Vagina (tissue), 2 donors: Measurements from ENCODE around the gene EPX. TPM values are rescaled to one million over a fixed set of nuclear protein-coding genes. Genes with fewer than 3 reads are reported as not detected.
"Not testable (repeated sequence)": the region's sequence is repeated elsewhere in the genome, so short reads cannot be mapped to it uniquely, and the experiment has no call there.

ENCODE experiments used
- DNase-seq, 2 donors: peaks; one replicate each; pipeline ENCODE4 v3.0.0-alpha.2; 2017; ENCODE audit errors: extremely low spot score in 2 of 2
- H3K27ac ChIP-seq: fragments of 200-600 bp; sonication (generic); one replicate; pipeline ENCODE4 v1.5.1; 2019
- H3K27me3 ChIP-seq: fragments of 200-600 bp; sonication (generic); one replicate; pipeline ENCODE4 v1.5.1; 2019
- H3K36me3 ChIP-seq, 2 donors: fragments of 200-600 bp; sonication (generic); one replicate each; pipeline ENCODE4 v1.5.1; 2017 to 2019
- H3K4me1 ChIP-seq: fragments of 200-600 bp; sonication (generic); one replicate; pipeline ENCODE4 v1.5.1; 2019
- H3K4me3 ChIP-seq, 2 donors: fragments of 200-600 bp; sonication (generic); 1 replicate in 1 of 2; 2 replicates in 1 of 2; pipeline ENCODE4 v1.5.1; 2016 to 2019
- H3K9me3 ChIP-seq: fragments of 200-600 bp; sonication (generic); one replicate; pipeline ENCODE4 v1.5.1; 2019
- POLR2A ChIP-seq, 2 donors: fragments of 450-650 bp; IDR thresholded peaks; one replicate each; pipeline ENCODE4 v1.6.1; 2017; ENCODE audit warnings: antibody characterized with exemption in 2 of 2, mild to moderate bottlenecking in 2 of 2, moderate library complexity in 2 of 2
- POLR2AphosphoS5 ChIP-seq, 2 donors: sonication (generic); formaldehyde crosslinking; IDR thresholded peaks; one replicate each; pipeline ENCODE4 v1.9.0; 2017; ENCODE audit warnings: antibody characterized with exemption in 2 of 2, mild to moderate bottlenecking in 2 of 2, low read depth in 1 of 2; ENCODE audit not compliant: insufficient read depth in 1 of 2
- intact Hi-C: fragments of 100-400 bp; cut with DNase I; formaldehyde crosslinking; loops from one replicate; pipeline ENCODE4 v1.15.1; 2023
- total RNA-seq: library from RNA; depleted of rRNA; stranded (reverse); fragments of >200 nt; gene quantifications from one replicate; pipeline ENCODE4 v1.2.3, GENCODE V29; 2016
- TF ChIP-seq, protein P1 (sequence below), 3 experiments: fragments of 450-650 bp in 2 of 3; fragments of 200-600 bp in 1 of 3; sonication (generic) in 1 of 3; IDR thresholded peaks; one replicate each; pipeline ENCODE4 v1.5.1; 2017 to 2019; ENCODE audit warnings: antibody characterized with exemption in 3 of 3, mild to moderate bottlenecking in 2 of 3, moderate library complexity in 2 of 3

EPX gene
- total RNA-seq: not detected

DNA sequence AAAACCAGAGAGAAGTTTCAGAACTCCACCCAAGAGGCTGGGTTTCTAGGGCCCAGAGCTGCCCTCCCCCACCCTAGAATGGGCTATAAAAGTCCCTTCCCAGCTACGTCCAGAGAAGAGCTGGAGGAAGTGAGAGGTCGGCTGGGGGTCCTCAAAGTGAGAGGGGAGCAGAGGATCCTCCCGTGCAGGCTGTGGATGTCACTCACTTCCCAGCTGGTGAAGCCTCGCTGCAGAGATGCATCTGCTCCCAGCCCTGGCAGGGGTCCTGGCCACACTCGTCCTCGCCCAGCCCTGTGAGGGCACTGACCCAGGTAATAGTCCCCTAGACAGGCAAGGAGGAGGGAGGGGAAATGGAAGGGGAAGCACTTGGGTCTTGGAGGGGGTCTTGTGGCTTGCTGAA lies at the start of gene EPX:
EPX (plus strand) TSS at position 115 of the 400 bp plus-strand sequence; CDS start at position 236, 121 bp downstream.
- H3K27ac ChIP-seq: no peak within 1 kb of the TSS
- H3K4me1 ChIP-seq: no peaks in the 10 kb centered on the region
- no peak within 1 kb of the TSS for H3K4me3 ChIP-seq
- DNase-seq: no peak
- intact Hi-C loops: loop anchor here (5.0 kb wide), 1 partner anchor 895 kb away; no protein-coding TSS in a partner anchor
- no peaks in the 10 kb centered on the region for H3K9me3 ChIP-seq
- no peaks in the 10 kb centered on the region for H3K36me3 ChIP-seq
- TF ChIP-seq, protein P1, sequence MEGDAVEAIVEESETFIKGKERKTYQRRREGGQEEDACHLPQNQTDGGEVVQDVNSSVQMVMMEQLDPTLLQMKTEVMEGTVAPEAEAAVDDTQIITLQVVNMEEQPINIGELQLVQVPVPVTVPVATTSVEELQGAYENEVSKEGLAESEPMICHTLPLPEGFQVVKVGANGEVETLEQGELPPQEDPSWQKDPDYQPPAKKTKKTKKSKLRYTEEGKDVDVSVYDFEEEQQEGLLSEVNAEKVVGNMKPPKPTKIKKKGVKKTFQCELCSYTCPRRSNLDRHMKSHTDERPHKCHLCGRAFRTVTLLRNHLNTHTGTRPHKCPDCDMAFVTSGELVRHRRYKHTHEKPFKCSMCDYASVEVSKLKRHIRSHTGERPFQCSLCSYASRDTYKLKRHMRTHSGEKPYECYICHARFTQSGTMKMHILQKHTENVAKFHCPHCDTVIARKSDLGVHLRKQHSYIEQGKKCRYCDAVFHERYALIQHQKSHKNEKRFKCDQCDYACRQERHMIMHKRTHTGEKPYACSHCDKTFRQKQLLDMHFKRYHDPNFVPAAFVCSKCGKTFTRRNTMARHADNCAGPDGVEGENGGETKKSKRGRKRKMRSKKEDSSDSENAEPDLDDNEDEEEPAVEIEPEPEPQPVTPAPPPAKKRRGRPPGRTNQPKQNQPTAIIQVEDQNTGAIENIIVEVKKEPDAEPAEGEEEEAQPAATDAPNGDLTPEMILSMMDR (IDR thresholded peaks at IDR 0.05): no peak
- TF ChIP-seq POLR2AphosphoS5 (IDR thresholded peaks at IDR 0.05; ENCODE audit: insufficient read depth in 1 of 2, low read depth in 1 of 2) (no peak), POLR2A (IDR thresholded peaks at IDR 0.05) (no peak)
- no peaks in the 10 kb centered on the region for H3K27me3 ChIP-seq

DNA sequence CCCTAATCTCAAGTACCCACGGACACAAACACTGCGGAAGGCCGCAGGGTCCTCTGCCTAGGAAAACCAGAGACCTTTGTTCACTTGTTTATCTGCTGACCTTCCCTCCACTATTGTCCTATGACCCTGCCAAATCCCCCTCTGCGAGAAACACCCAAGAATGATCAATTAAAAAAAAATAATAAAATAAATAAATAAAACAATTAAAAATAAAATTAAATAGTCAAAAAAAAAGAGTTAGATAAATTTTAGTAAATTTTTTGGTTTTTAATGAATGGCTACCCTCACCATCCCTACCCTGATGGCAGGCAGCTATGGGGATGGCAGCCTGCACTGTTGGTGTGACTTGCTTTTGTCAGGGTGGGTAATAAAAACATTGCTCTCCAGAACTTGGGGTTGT lies 49.2 kb upstream of the EPX start:
- H3K27me3 ChIP-seq, DNase-seq, H3K36me3 ChIP-seq, H3K9me3 ChIP-seq, H3K27ac ChIP-seq, H3K4me1 ChIP-seq, H3K4me3 ChIP-seq, intact Hi-C loops: not testable (repeated sequence)

DNA sequence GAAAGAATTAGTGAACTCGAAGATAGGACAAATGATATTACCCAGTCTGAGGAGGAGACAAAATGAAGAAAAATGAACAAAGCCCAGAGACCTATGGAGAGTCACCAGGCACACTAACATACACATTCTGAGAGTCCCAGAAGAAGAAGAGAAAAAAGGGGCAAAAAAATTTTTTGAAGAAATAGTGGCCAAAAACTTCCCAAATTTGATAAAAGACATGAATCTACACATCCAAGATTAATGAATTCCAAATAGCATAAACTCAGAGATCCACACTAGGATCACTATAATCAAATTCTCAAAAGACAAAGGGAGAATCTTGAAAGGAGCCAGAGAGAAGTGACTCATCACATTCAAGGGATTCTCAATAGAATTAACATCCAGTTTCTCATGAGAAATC lies 47.7 kb upstream of the EPX start:
- TF ChIP-seq, protein P1 (IDR thresholded peaks at IDR 0.05): no peak
- TF ChIP-seq POLR2A (IDR thresholded peaks at IDR 0.05) (no peak), POLR2AphosphoS5 (IDR thresholded peaks at IDR 0.05; ENCODE audit: insufficient read depth in 1 of 2, low read depth in 1 of 2) (no peak)
- H3K9me3 ChIP-seq: peaks cover 4% of the 10 kb centered on the region
- DNase-seq: no peak
- no peak overlapping the region for H3K4me3 ChIP-seq
- no peaks in the 10 kb centered on the region for H3K27me3 ChIP-seq
- intact Hi-C loops: no loop called here
- H3K27ac ChIP-seq: no peak overlapping the region
- H3K36me3 ChIP-seq: no peaks in the 10 kb centered on the region
- no peaks in the 10 kb centered on the region for H3K4me1 ChIP-seq

GRCh38 chr17:58147930-58148434 lies 44.5 kb upstream of the EPX start, which contains the start of gene OR4D1:
Gene OR4D1 (plus strand): TSS chr17:58148384. CDS start chr17:58155154, 6,770 bp downstream.
- H3K4me3 ChIP-seq: no peak within 1 kb of the TSS
- H3K9me3 ChIP-seq: peaks cover 4% of the 10 kb centered on the region
- no peak within 1 kb of the TSS for H3K27ac ChIP-seq
- DNase-seq: no peak
- no peaks in the 10 kb centered on the region for H3K27me3 ChIP-seq
- intact Hi-C loops: no loop called here
- no peak for TF ChIP-seq POLR2AphosphoS5 (IDR thresholded peaks at IDR 0.05; ENCODE audit: insufficient read depth in 1 of 2, low read depth in 1 of 2)
- TF ChIP-seq, protein P1 (IDR thresholded peaks at IDR 0.05): no peak
- no peak for TF ChIP-seq POLR2A (IDR thresholded peaks at IDR 0.05)
- H3K36me3 ChIP-seq: no peaks in the 10 kb centered on the region
- no peaks in the 10 kb centered on the region for H3K4me1 ChIP-seq

DNA sequence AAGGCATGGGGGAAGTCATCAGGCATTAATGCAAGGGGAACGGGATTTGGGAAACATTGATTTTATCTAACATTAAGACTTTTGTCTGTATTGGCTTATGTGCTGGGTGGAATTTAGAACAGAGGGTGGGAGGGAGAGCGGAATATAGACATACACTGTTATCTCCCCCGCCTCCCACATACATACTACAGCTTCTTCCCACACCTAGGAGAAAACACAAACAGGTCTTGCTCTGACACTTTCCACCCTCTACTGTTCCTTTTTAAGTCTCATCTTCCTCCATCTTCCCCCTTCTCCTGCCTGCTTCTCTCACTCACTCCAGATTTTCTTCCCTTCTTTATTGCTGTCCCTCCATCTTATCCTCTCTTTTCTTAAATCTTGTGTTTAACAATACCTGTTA lies 43.9 kb upstream of the EPX start:
- DNase-seq: no peak
- TF ChIP-seq, protein P1 (IDR thresholded peaks at IDR 0.05): no peak
- no peak for TF ChIP-seq POLR2AphosphoS5 (IDR thresholded peaks at IDR 0.05; ENCODE audit: insufficient read depth in 1 of 2, low read depth in 1 of 2)
- TF ChIP-seq POLR2A (IDR thresholded peaks at IDR 0.05): no peak
- no peaks in the 10 kb centered on the region for H3K27me3 ChIP-seq
- H3K4me3 ChIP-seq: no peak overlapping the region
- H3K27ac ChIP-seq: no peak overlapping the region
- H3K36me3 ChIP-seq: no peaks in the 10 kb centered on the region
- H3K4me1 ChIP-seq: no peaks in the 10 kb centered on the region
- peaks cover 4% of the 10 kb centered on the region for H3K9me3 ChIP-seq
- intact Hi-C loops: no loop called here
